ENCODE data around the gene IMMP2L. TPM values are rescaled to one million over a fixed set of nuclear protein-coding genes. Genes with fewer than 3 reads are reported as not detected.

The IMMP2L gene
- total and polyA plus RNA-seq, 2 of the 8 experiments (the other 6 are each of a cell fraction or from before 2014, with no cell fraction given) = 2.3 to 10.1 TPM

DNA sequence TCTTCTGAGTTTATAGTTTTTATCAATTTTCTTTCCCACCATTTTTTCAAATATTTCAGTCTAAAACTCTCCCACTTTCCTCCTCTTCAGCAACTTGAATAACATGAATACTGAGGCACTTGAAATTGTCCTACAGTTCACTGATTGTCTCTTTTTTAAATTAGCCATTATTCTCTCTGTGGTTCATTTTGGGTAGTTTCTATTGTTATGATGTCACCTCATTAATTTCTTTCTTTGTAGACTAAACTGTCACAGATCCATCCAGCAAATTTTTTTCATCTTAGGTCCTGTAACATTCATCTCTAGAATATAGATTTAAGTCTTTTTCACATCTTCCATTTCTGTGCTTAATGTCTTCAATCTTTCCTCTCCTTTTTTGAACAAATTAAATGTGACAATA, 326.6 kb downstream of the IMMP2L start:
- Histone ChIP-seq H2BK5ac (ENCODE audit: low read depth, low read length) (no peak overlapping the region), H3K27ac (ENCODE audit: low read depth, low read length) (no peak overlapping the region), H2BK12ac (ENCODE audit: low read depth, low read length) (no peak overlapping the region), H2BK20ac (ENCODE audit: low read length) (no peak overlapping the region), H3K36me3 (ENCODE audit: control insufficient read depth in 2 of 4, insufficient read depth in 4 of 4, low read length in 3 of 4) (no peaks in the 10 kb centered on the region), H3K4me2 (ENCODE audit: insufficient read depth in 1 of 2, low read depth in 2 of 2, low read length in 2 of 2) (no peak overlapping the region), H3K23me2 (ENCODE audit: low read depth, low read length) (peaks cover 1% of the 10 kb centered on the region; the same call in 1 of the 2 replicates), H3K23ac (ENCODE audit: insufficient read length) (no peak overlapping the region), H3K79me2 (ENCODE audit: control insufficient read depth in 1 of 2, insufficient read depth in 2 of 2, low read length in 2 of 2) (no peaks in the 10 kb centered on the region), H3K4me1 (replicated peaks in 1 of 4; ENCODE audit: control insufficient read depth in 3 of 4, insufficient read depth in 4 of 4, low read length in 3 of 4) (no peaks in the 10 kb centered on the region), H3K56ac (replicated peaks; ENCODE audit: insufficient read length, low read depth, low read length) (no peak overlapping the region), H3K9me3 (ENCODE audit: insufficient read depth in 2 of 2, low read depth in 1 of 2, low read length in 1 of 2) (no peaks in the 10 kb centered on the region), H2AFZ (ENCODE audit: low read length) (no peak overlapping the region), H2AK5ac (ENCODE audit: low read depth, low read length) (no peak overlapping the region), H3K9ac (replicated peaks in 1 of 4; ENCODE audit: extremely low read depth in 1 of 4, low read depth in 3 of 4, low read length in 3 of 4) (no peak overlapping the region), H3K27me3 (replicated peaks in 1 of 4; ENCODE audit: control insufficient read depth in 3 of 4, extremely low read depth in 1 of 4, insufficient read depth in 3 of 4, low read length in 3 of 4) (no peaks in the 10 kb centered on the region), H3K4ac (replicated peaks; ENCODE audit: insufficient read length, low read depth, low read length) (no peak overlapping the region), H3K79me1 (ENCODE audit: low read depth, low read length) (no peaks in the 10 kb centered on the region), H2BK15ac (ENCODE audit: low read length) (no peak overlapping the region), H3K18ac (ENCODE audit: extremely low read depth, low read length) (no peak overlapping the region), H4K5ac (ENCODE audit: insufficient read length, low read depth, low read length) (no peak overlapping the region), H2BK120ac (replicated peaks; ENCODE audit: low read depth, low read length) (no peak overlapping the region), H3K14ac (ENCODE audit: insufficient read length) (no peak overlapping the region), H4K91ac (replicated peaks; ENCODE audit: insufficient read length, low read length) (no peak overlapping the region), H4K8ac (ENCODE audit: extremely low read depth, insufficient read depth, low read length) (no peak overlapping the region), H4K20me1 (replicated peaks in 1 of 2; ENCODE audit: control insufficient read depth in 1 of 2, insufficient read depth in 2 of 2, low read length in 2 of 2) (no peaks in the 10 kb centered on the region), H3K4me3 (ENCODE audit: extremely low read depth in 1 of 4, insufficient read depth in 2 of 4, low read depth in 3 of 4, low read length in 4 of 4) (no peak overlapping the region)
- no peak for FAIRE-seq
- DNase-seq (ENCODE audit: low read depth in 1 of 2, low spot score in 2 of 2) = no peak
- CTCF ChIA-PET (ENCODE audit: partially characterized antibody) = interaction anchor here (0.6 kb wide), 1 partner anchor 26 kb away, joined by 3 read pairs; no protein-coding TSS in a partner anchor
- POLR2A ChIA-PET (ENCODE audit: partially characterized antibody) = no interaction called here
- TF ChIP-seq PHF8 (conservative IDR thresholded peaks at IDR 0.05; ENCODE audit: low read depth, low read length) = no peak
- no peak for TF ChIP-seq SIX5 (IDR thresholded peaks at IDR 0.05; ENCODE audit: low read depth, low read length)
- TF ChIP-seq RXRA (IDR thresholded peaks at IDR 0.05; ENCODE audit: insufficient read depth, low read depth, low read length) = no peak
- TF ChIP-seq TAF7 (optimal IDR thresholded peaks at IDR 0.05; ENCODE audit: borderline replicate concordance, low read depth, low read length) = no peak
- no peak for TF ChIP-seq BCL11A (IDR thresholded peaks at IDR 0.05; ENCODE audit: low read depth in 2 of 2, low read length in 2 of 2)
- TF ChIP-seq, protein P1, sequence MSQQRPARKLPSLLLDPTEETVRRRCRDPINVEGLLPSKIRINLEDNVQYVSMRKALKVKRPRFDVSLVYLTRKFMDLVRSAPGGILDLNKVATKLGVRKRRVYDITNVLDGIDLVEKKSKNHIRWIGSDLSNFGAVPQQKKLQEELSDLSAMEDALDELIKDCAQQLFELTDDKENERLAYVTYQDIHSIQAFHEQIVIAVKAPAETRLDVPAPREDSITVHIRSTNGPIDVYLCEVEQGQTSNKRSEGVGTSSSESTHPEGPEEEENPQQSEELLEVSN (IDR thresholded peaks at IDR 0.05) = no peak
- no peak for TF ChIP-seq GTF2F1 (IDR thresholded peaks at IDR 0.05; ENCODE audit: borderline replicate concordance, low read depth, low read length)
- no peak for TF ChIP-seq SP2 (IDR thresholded peaks at IDR 0.05; ENCODE audit: low read length)
- TF ChIP-seq NANOG (IDR thresholded peaks at IDR 0.05; ENCODE audit: insufficient read depth, low read depth, low read length, poor library complexity, severe bottlenecking) = no peak
- TF ChIP-seq JUND (IDR thresholded peaks at IDR 0.05; ENCODE audit: low read length) = no peak
- no peak for TF ChIP-seq TEAD4 (IDR thresholded peaks at IDR 0.05; ENCODE audit: low read depth, low read length)
- no peak for TF ChIP-seq CEBPB (IDR thresholded peaks at IDR 0.05; ENCODE audit: low read depth, low read length)
- no peak for TF ChIP-seq POU5F1 (IDR thresholded peaks at IDR 0.05; ENCODE audit: low read depth, low read length)

All from H1 (cell line).